Esophagus squamous epithelium (tissue), 4 donors: Measurements from ENCODE around the gene PDE7B.
"Not testable (repeated sequence)": the region's sequence is repeated elsewhere in the genome, so short reads cannot be mapped to it uniquely, and the experiment has no call there.

Source experiments
- CTCF ChIP-seq, 6 experiments: fragments of 450-650 bp in 4 of 6; fragments of 200-600 bp in 2 of 6; sonication (generic) in 2 of 6; IDR thresholded peaks; one replicate each; pipeline ENCODE4 v1.5.1; 2016 to 2019; ENCODE audit warnings: antibody characterized with exemption in 6 of 6, mild to moderate bottlenecking in 4 of 6, moderate library complexity in 4 of 6
- POLR2A ChIP-seq, 4 donors: fragments of 450-650 bp; IDR thresholded peaks; one replicate each; pipeline ENCODE4 v1.6.1; 2017; ENCODE audit warnings: antibody characterized with exemption in 4 of 4, mild to moderate bottlenecking in 4 of 4, moderate library complexity in 3 of 4

- not testable (repeated sequence) for TF ChIP-seq CTCF, POLR2A (IDR thresholded peaks at IDR 0.05)
Measured at GRCh38 chr6:136224974-136225373, 373.5 kb downstream of the PDE7B start.
